Measurements from ENCODE around the gene NEDD9. TPM values are rescaled to one million over a fixed set of nuclear protein-coding genes. Genes with fewer than 3 reads are reported as not detected.

The NEDD9 gene
- total and polyA plus RNA-seq, 2 donors (not counting 1 experiment from before 2014, with no cell fraction given), result 38.9 to 46.2 TPM

GRCh38 chr6:11235062-11235461 lies 2.6 kb upstream of the NEDD9 start:
- Histone ChIP-seq H3K27me3 (replicated peaks in 1 of 4; ENCODE audit: control extremely low read depth in 1 of 4, control insufficient read depth in 3 of 4, insufficient read depth in 4 of 4, low read length in 3 of 4) (no peaks in the 10 kb centered on the region), H3K36me3 (replicated peaks in 1 of 2; ENCODE audit: control extremely low read depth in 1 of 2, control insufficient read depth in 1 of 2, extremely low read depth in 1 of 2, insufficient read depth in 2 of 2, low read length in 1 of 2) (peaks cover 6% of the 10 kb centered on the region in 2 experiments), H2AFZ (ENCODE audit: insufficient read depth, low read depth, low read length, poor library complexity, severe bottlenecking) (no peak overlapping the region), H3K27ac (ENCODE audit: low read length in 2 of 2) (no peak overlapping the region), H3K4me3 (ENCODE audit: control extremely low read depth in 1 of 5, extremely low read depth in 1 of 5, insufficient read depth in 1 of 5, low read depth in 2 of 5, low read length in 4 of 5) (no peak overlapping the region), H3K79me2 (ENCODE audit: control insufficient read depth, insufficient read depth, low read length) (peaks cover 49% of the 10 kb centered on the region), H4K20me1 (ENCODE audit: control insufficient read depth, insufficient read depth, low read length, poor library complexity, severe bottlenecking) (peaks cover 12% of the 10 kb centered on the region), H3K4me1 (ENCODE audit: control insufficient read depth in 2 of 2, insufficient read depth in 2 of 2, low read length in 2 of 2) (peaks cover 37% of the 10 kb centered on the region in 2 donors), H3K4me2 (replicated peaks; ENCODE audit: low read depth, low read length, poor library complexity, severe bottlenecking) (no peak overlapping the region), H3K9ac (ENCODE audit: low read length) (no peak overlapping the region), H3K9me3 (ENCODE audit: control extremely low read depth in 1 of 3, control insufficient read depth in 2 of 3, insufficient read depth in 1 of 3, low read length in 2 of 3) (no peaks in the 10 kb centered on the region)
- Mint-ChIP-seq H3K27ac (no peak overlapping the region), H3K4me1 (peaks cover 57% of the 10 kb centered on the region), H3K27me3 (no peaks in the 10 kb centered on the region), H3K9me3 (ENCODE audit: insufficient read depth) (no peaks in the 10 kb centered on the region), H3K4me3 (no peak overlapping the region)
- POLR2A ChIA-PET, result no interaction called here
- TF ChIP-seq EZH2 (IDR thresholded peaks at IDR 0.05; ENCODE audit: borderline replicate concordance, insufficient read depth, low read depth, low read length, poor library complexity, severe bottlenecking) (no peak), CTCF (IDR thresholded peaks at IDR 0.05) (no peak)
- DNase-seq, result no peak
- ATAC-seq (ENCODE audit: low read depth), result no peak
- CTCF ChIA-PET, result interaction anchor here (1.0 to 1.3 kb wide), 2 partner anchors 24 to 260 kb away, joined by 3 to 4 read pairs; no protein-coding TSS in a partner anchor
- intact Hi-C loops (cut with micrococcal nuclease), result no loop called here

GRCh38 chr6:11233673-11234573 lies 1.5 kb upstream of the NEDD9 start:
- DNase-seq (no peak), ATAC-seq (ENCODE audit: low read depth) (no peak)
- no peaks in the 10 kb centered on the region for H3K27me3 Mint-ChIP-seq
- WGBS (ENCODE audit: insufficient coverage), result 96% methylated on average over 8 of the region's 11 CpGs
- ChIA-PET CTCF (interaction anchor here (1.3 to 2.4 kb wide), 3 partner anchors 25 to 259 kb away, joined by 3 to 11 read pairs (median 3); no protein-coding TSS in a partner anchor), POLR2A (no interaction called here)
- no peak overlapping the region for H3K9ac ChIP-seq (ENCODE audit: low read length)
- no peaks in the 10 kb centered on the region for H3K9me3 ChIP-seq (ENCODE audit: control extremely low read depth in 1 of 3, control insufficient read depth in 2 of 3, insufficient read depth in 1 of 3, low read length in 2 of 3)
- no peak for TF ChIP-seq EZH2 (IDR thresholded peaks at IDR 0.05; ENCODE audit: borderline replicate concordance, insufficient read depth, low read depth, low read length, poor library complexity, severe bottlenecking)
- TF ChIP-seq CTCF (IDR thresholded peaks at IDR 0.05), result no peak
- peak overlapping the region; percentile 98 for H3K4me3 Mint-ChIP-seq
- peaks cover 37% of the 10 kb centered on the region in 2 donors for H3K4me1 ChIP-seq (ENCODE audit: control insufficient read depth in 2 of 2, insufficient read depth in 2 of 2, low read length in 2 of 2)
- H3K27ac ChIP-seq (ENCODE audit: low read length in 2 of 2), result peak overlapping the region in 1 of 2 donors; percentile 81
- peak overlapping the region in 3 of 5 experiments; percentile 52 to 76 (median 69) for H3K4me3 ChIP-seq (ENCODE audit: control extremely low read depth in 1 of 5, extremely low read depth in 1 of 5, insufficient read depth in 1 of 5, low read depth in 2 of 5, low read length in 4 of 5)
- peaks cover 12% of the 10 kb centered on the region for H4K20me1 ChIP-seq (ENCODE audit: control insufficient read depth, insufficient read depth, low read length, poor library complexity, severe bottlenecking)
- peak overlapping the region; percentile 89 for H3K4me2 ChIP-seq (replicated peaks; ENCODE audit: low read depth, low read length, poor library complexity, severe bottlenecking)
- peaks cover 6% of the 10 kb centered on the region in 2 experiments for H3K36me3 ChIP-seq (replicated peaks in 1 of 2; ENCODE audit: control extremely low read depth in 1 of 2, control insufficient read depth in 1 of 2, extremely low read depth in 1 of 2, insufficient read depth in 2 of 2, low read length in 1 of 2)
- peaks cover 51% of the 10 kb centered on the region for H3K79me2 ChIP-seq (ENCODE audit: control insufficient read depth, insufficient read depth, low read length)
- intact Hi-C loops (cut with micrococcal nuclease), result loop anchor here (1.0 to 5.0 kb wide), 4 partner anchors 61 to 397 kb away; partner anchors contain the start of genes MAK and TMEM170B
- H3K27me3 ChIP-seq (replicated peaks in 1 of 4; ENCODE audit: control extremely low read depth in 1 of 4, control insufficient read depth in 3 of 4, insufficient read depth in 4 of 4, low read length in 3 of 4), result no peaks in the 10 kb centered on the region
- no peaks in the 10 kb centered on the region for H3K9me3 Mint-ChIP-seq (ENCODE audit: insufficient read depth)
- peaks cover 57% of the 10 kb centered on the region for H3K4me1 Mint-ChIP-seq
- H3K27ac Mint-ChIP-seq, result peak overlapping the region; percentile 93
- no peak overlapping the region for H2AFZ ChIP-seq (ENCODE audit: insufficient read depth, low read depth, low read length, poor library complexity, severe bottlenecking)

Data from B cell (primary cell).